NCI-H526 treated with DMSO at 0.1 percent for 48 hours (cell line): ENCODE measurements around the gene PIK3CB.
"Not testable (repeated sequence)": the region's sequence is repeated elsewhere in the genome, so short reads cannot be mapped to it uniquely, and the experiment has no call there.

Source experiments
- DNase-seq: peaks from one replicate; lab custom pipeline; 2025; lab: John Stamatoyannopoulos, UW

The PIK3CB gene

GRCh38 chr3:138747225-138747624 is 87.5 kb downstream of the PIK3CB start:
- DNase-seq, result no peak

GRCh38 chr3:138740072-138740471 is 94.7 kb downstream of the PIK3CB start:
- no peak for DNase-seq

GRCh38 chr3:138732456-138732855 is 102.3 kb downstream of the PIK3CB start:
- no peak for DNase-seq

GRCh38 chr3:138726946-138727730 is 107.6 kb downstream of the PIK3CB start:
- no peak for DNase-seq

- not testable (repeated sequence) for DNase-seq
These were observed 108.7 kb downstream of the PIK3CB start for GRCh38 chr3:138726042-138726441.

- no peak for DNase-seq
These were observed 109.6 kb downstream of the PIK3CB start for GRCh38 chr3:138725116-138725515.

- DNase-seq, result no peak
These were observed 110.3 kb downstream of the PIK3CB start for GRCh38 chr3:138724443-138724842.

- DNase-seq, result no peak
These were observed 115.9 kb downstream of the PIK3CB start for GRCh38 chr3:138718849-138719248.

GRCh38 chr3:138717348-138717747 is 117.4 kb downstream of the PIK3CB start:
- no peak for DNase-seq

GRCh38 chr3:138712086-138712485 is 122.6 kb downstream of the PIK3CB start:
- DNase-seq, result no peak

- no peak for DNase-seq
These were observed 129.1 kb downstream of the PIK3CB start for GRCh38 chr3:138705675-138706074.

- DNase-seq, result no peak
These were observed 137.9 kb downstream of the PIK3CB start for GRCh38 chr3:138696666-138697370.

GRCh38 chr3:138694287-138695007 is 140.3 kb downstream of the PIK3CB start:
- no peak for DNase-seq

GRCh38 chr3:138692152-138692551 is 142.6 kb downstream of the PIK3CB start:
- DNase-seq, result no peak

- DNase-seq, result no peak
These were observed 143.4 kb downstream of the PIK3CB start for GRCh38 chr3:138691351-138691750.

GRCh38 chr3:138690036-138690435 is 144.7 kb downstream of the PIK3CB start:
- DNase-seq, result no peak

- no peak for DNase-seq
These were observed 145.8 kb downstream of the PIK3CB start for GRCh38 chr3:138688871-138689299.

- no peak for DNase-seq
These were observed 147.5 kb downstream of the PIK3CB start for GRCh38 chr3:138687236-138687635.

- no peak for DNase-seq
These were observed 147.9 kb downstream of the PIK3CB start for GRCh38 chr3:138686771-138687221.

GRCh38 chr3:138684396-138684795 is 150.3 kb downstream of the PIK3CB start:
- DNase-seq, result no peak

GRCh38 chr3:138682648-138683047 is 152.1 kb downstream of the PIK3CB start:
- DNase-seq, result no peak

- no peak for DNase-seq
These were observed 153.1 kb downstream of the PIK3CB start for GRCh38 chr3:138681463-138682220.
